Effector memory CD8-positive, alpha-beta T cell (primary cell): Measurements from ENCODE around the gene PBX4.

ENCODE experiments used
- ATAC-seq: fragments of 150-1000 bp; cut with Tn5 transposase; replicated peaks from 2 replicates; pipeline ENCODE4 v1.10.0; 2021; ENCODE audit warnings: mild to moderate bottlenecking, moderate library complexity
- DNase-seq, 3 experiments: peaks; one replicate each; pipeline ENCODE4 v3.0.0; 2021
- H3K27ac Mint-ChIP-seq, 2 donors: one replicate each; pipeline ENCODE4 v1.8.0; 2022; ENCODE audit warnings: mild to moderate bottlenecking in 2 of 2, mixed read lengths in 2 of 2, moderate library complexity in 2 of 2
- H3K27me3 Mint-ChIP-seq, 2 donors: one replicate each; pipeline ENCODE4 v1.8.0; 2022; ENCODE audit warnings: mixed read lengths in 2 of 2
- H3K36me3 Mint-ChIP-seq: one replicate; pipeline ENCODE4 v1.8.0; 2022; ENCODE audit warnings: mild to moderate bottlenecking, moderate library complexity, mixed read lengths; ENCODE audit not compliant: insufficient read depth
- H3K4me1 Mint-ChIP-seq, 2 donors: one replicate each; pipeline ENCODE4 v1.8.0; 2022; ENCODE audit warnings: low read depth in 2 of 2, mixed read lengths in 2 of 2
- H3K4me3 Mint-ChIP-seq, 2 donors: one replicate each; pipeline ENCODE4 v1.8.0; 2022; ENCODE audit warnings: mild to moderate bottlenecking in 2 of 2, mixed read lengths in 2 of 2, moderate library complexity in 2 of 2
- H3K9me3 Mint-ChIP-seq, 2 donors: one replicate each; pipeline ENCODE4 v1.8.0; 2022; ENCODE audit warnings: mixed read lengths in 2 of 2

The PBX4 gene

GRCh38 chr19:19528721-19529490 lies 89.6 kb downstream of the PBX4 start, which contains the start of gene YJEFN3:
Gene YJEFN3, plus strand, starts transcription at chr19:19528911. Its CDS starts 22 bp downstream, at chr19:19528933.
- Mint-ChIP-seq H3K9me3 (no peaks in the 10 kb centered on the region), H3K27me3 (no peaks in the 10 kb centered on the region), H3K27ac (peak within 1 kb of the TSS in 1 of 2 donors; percentile 84), H3K4me1 (peaks cover 3 to 7% of the 10 kb centered on the region in 2 donors), H3K4me3 (no peak within 1 kb of the TSS), H3K36me3 (peaks cover 44% of the 10 kb centered on the region)
- ATAC-seq (no peak), DNase-seq (no peak)

- DNase-seq (no peak), ATAC-seq (no peak)
- Mint-ChIP-seq H3K27me3 (no peaks in the 10 kb centered on the region), H3K9me3 (no peaks in the 10 kb centered on the region), H3K4me3 (no peak overlapping the region), H3K4me1 (peaks cover 5 to 6% of the 10 kb centered on the region in 2 donors), H3K27ac (no peak overlapping the region), H3K36me3 (peaks cover 44% of the 10 kb centered on the region)
Observed at GRCh38 chr19:19527674-19528625, 90.5 kb downstream of the PBX4 start.

- ATAC-seq (no peak), DNase-seq (no peak)
- H3K27me3 Mint-ChIP-seq = no peaks in the 10 kb centered on the region
- H3K36me3 Mint-ChIP-seq = peaks cover 45% of the 10 kb centered on the region
- no peaks in the 10 kb centered on the region for H3K9me3 Mint-ChIP-seq
- no peak overlapping the region for H3K4me3 Mint-ChIP-seq
- H3K27ac Mint-ChIP-seq = no peak overlapping the region
- peaks cover 8 to 9% of the 10 kb centered on the region in 2 donors for H3K4me1 Mint-ChIP-seq
Observed at GRCh38 chr19:19527371-19527656, 91.2 kb downstream of the PBX4 start.

- no peaks in the 10 kb centered on the region for H3K27me3 Mint-ChIP-seq
- peaks cover 4 to 6% of the 10 kb centered on the region in 2 donors for H3K4me1 Mint-ChIP-seq
- DNase-seq (no peak), ATAC-seq (no peak)
- peaks cover 42% of the 10 kb centered on the region for H3K36me3 Mint-ChIP-seq
- no peaks in the 10 kb centered on the region for H3K9me3 Mint-ChIP-seq
- no peak overlapping the region for H3K4me3 Mint-ChIP-seq
- no peak overlapping the region for H3K27ac Mint-ChIP-seq
Observed at GRCh38 chr19:19526581-19527370, 91.7 kb downstream of the PBX4 start.

- Mint-ChIP-seq H3K27me3 (no peaks in the 10 kb centered on the region), H3K9me3 (no peaks in the 10 kb centered on the region), H3K4me1 (peaks cover 5 to 9% of the 10 kb centered on the region in 2 donors), H3K4me3 (no peak overlapping the region), H3K36me3 (peaks cover 45% of the 10 kb centered on the region), H3K27ac (no peak overlapping the region)
- no peak for ATAC-seq
- no peak for DNase-seq
Observed at GRCh38 chr19:19525611-19526380, 92.7 kb downstream of the PBX4 start.

GRCh38 chr19:19524053-19524452 lies 94.4 kb downstream of the PBX4 start:
- no peak overlapping the region for H3K4me3 Mint-ChIP-seq
- DNase-seq = no peak
- peaks cover 51% of the 10 kb centered on the region for H3K36me3 Mint-ChIP-seq
- H3K27me3 Mint-ChIP-seq = no peaks in the 10 kb centered on the region
- H3K9me3 Mint-ChIP-seq = no peaks in the 10 kb centered on the region
- ATAC-seq = no peak
- peaks cover 18 to 22% of the 10 kb centered on the region in 2 donors for H3K4me1 Mint-ChIP-seq
- no peak overlapping the region for H3K27ac Mint-ChIP-seq

GRCh38 chr19:19523177-19523576 lies 95.3 kb downstream of the PBX4 start:
- no peak overlapping the region for H3K4me3 Mint-ChIP-seq

GRCh38 chr19:19520989-19521388 lies 97.5 kb downstream of the PBX4 start:
- H3K4me1 Mint-ChIP-seq = peaks cover 22 to 28% of the 10 kb centered on the region in 2 donors
- no peaks in the 10 kb centered on the region for H3K27me3 Mint-ChIP-seq
- DNase-seq = no peak
- no peak overlapping the region for H3K27ac Mint-ChIP-seq
- peaks cover 40% of the 10 kb centered on the region for H3K36me3 Mint-ChIP-seq
- no peak overlapping the region for H3K4me3 Mint-ChIP-seq
- H3K9me3 Mint-ChIP-seq = no peaks in the 10 kb centered on the region
- no peak for ATAC-seq

More at GRCh38 chr19:19523177-19523576, 95.3 kb downstream of the PBX4 start:
- DNase-seq (no peak), ATAC-seq (no peak)
- no peak overlapping the region for H3K27ac Mint-ChIP-seq
- H3K27me3 Mint-ChIP-seq = no peaks in the 10 kb centered on the region
- no peaks in the 10 kb centered on the region for H3K9me3 Mint-ChIP-seq
- peaks cover 20 to 23% of the 10 kb centered on the region in 2 donors for H3K4me1 Mint-ChIP-seq
- H3K36me3 Mint-ChIP-seq = peaks cover 51% of the 10 kb centered on the region

- ATAC-seq = no peak
- H3K4me3 Mint-ChIP-seq = peak overlapping the region; percentile 93 to 94
- peaks cover 22 to 23% of the 10 kb centered on the region in 2 donors for H3K4me1 Mint-ChIP-seq
- no peak for DNase-seq
- H3K27me3 Mint-ChIP-seq = no peaks in the 10 kb centered on the region
- H3K9me3 Mint-ChIP-seq = no peaks in the 10 kb centered on the region
- H3K27ac Mint-ChIP-seq = peak overlapping the region; percentile 46 to 97
- peaks cover 42% of the 10 kb centered on the region for H3K36me3 Mint-ChIP-seq
Observed at GRCh38 chr19:19517235-19517619, 101.3 kb downstream of the PBX4 start.

GRCh38 chr19:19515642-19516519 lies 102.6 kb downstream of the PBX4 start, which contains the start of gene NDUFA13:
Gene NDUFA13, plus strand, starts transcription at chr19:19516225. Its CDS starts 14 bp downstream, at chr19:19516239.
- Mint-ChIP-seq H3K36me3 (peaks cover 40% of the 10 kb centered on the region), H3K4me3 (peak within 1 kb of the TSS; percentile 93 to 94), H3K27me3 (no peaks in the 10 kb centered on the region), H3K4me1 (peaks cover 21 to 22% of the 10 kb centered on the region in 2 donors), H3K27ac (peak within 1 kb of the TSS; percentile 94 to 97), H3K9me3 (no peaks in the 10 kb centered on the region)
- DNase-seq = peak; percentile 94 to 97 (median 95)
- peak; percentile 96 for ATAC-seq

- Mint-ChIP-seq H3K27ac (peak within 1 kb of the TSS; percentile 94 to 97), H3K27me3 (no peaks in the 10 kb centered on the region)
Observed at GRCh38 chr19:19514881-19515641, 103.4 kb downstream of the PBX4 start, which contains the start of gene TSSK6. Gene TSSK6, minus strand, starts transcription at chr19:19515548. Its CDS starts 121 bp downstream, at chr19:19515427.

More at GRCh38 chr19:19514881-19515641, 103.4 kb downstream of the PBX4 start, which contains the start of gene TSSK6:
- H3K9me3 Mint-ChIP-seq = no peaks in the 10 kb centered on the region
- DNase-seq = no peak
- H3K36me3 Mint-ChIP-seq = peaks cover 41% of the 10 kb centered on the region
- ATAC-seq = no peak
- H3K4me3 Mint-ChIP-seq = peak within 1 kb of the TSS; percentile 93 to 94
- H3K4me1 Mint-ChIP-seq = peaks cover 15 to 17% of the 10 kb centered on the region in 2 donors
